Ishikawa (cell line): ENCODE results near the gene NDC80.

Source experiments
- CEBPB ChIP-seq: IDR thresholded peaks from 2 replicates; pipeline ENCODE4 v1.6.1; 2012
- CREB1 ChIP-seq: IDR thresholded peaks from 2 replicates; pipeline ENCODE4 v1.6.1; 2012; ENCODE audit warnings: low read depth
- EGR1 ChIP-seq: IDR thresholded peaks from 2 replicates; pipeline ENCODE4 v1.6.1; 2012
- EP300 ChIP-seq: IDR thresholded peaks from 2 replicates; pipeline ENCODE4 v1.6.1; 2012; ENCODE audit warnings: borderline replicate concordance
- FOXM1 ChIP-seq: IDR thresholded peaks from 2 replicates; pipeline ENCODE4 v1.6.1; 2012; ENCODE audit warnings: low read depth, borderline replicate concordance
- NFIC ChIP-seq: IDR thresholded peaks from 2 replicates; pipeline ENCODE4 v1.6.1; 2012
- RAD21 ChIP-seq: IDR thresholded peaks from 2 replicates; pipeline ENCODE4 v1.6.1; 2012; ENCODE audit warnings: low read depth
- TAF1 ChIP-seq: IDR thresholded peaks from 2 replicates; pipeline ENCODE4 v1.6.1; 2012; ENCODE audit warnings: low read depth, mild to moderate bottlenecking
- TCF12 ChIP-seq: IDR thresholded peaks from 2 replicates; pipeline ENCODE4 v1.6.1; 2012; ENCODE audit warnings: low read depth
- TEAD4 ChIP-seq: IDR thresholded peaks from 2 replicates; pipeline ENCODE4 v1.6.1; 2012
- USF1 ChIP-seq: IDR thresholded peaks from 2 replicates; pipeline ENCODE4 v1.6.1; 2012
- YY1 ChIP-seq: IDR thresholded peaks from 2 replicates; pipeline ENCODE4 v1.6.1; 2012; ENCODE audit warnings: low read depth
- ZBTB7A ChIP-seq: IDR thresholded peaks from 2 replicates; pipeline ENCODE4 v1.6.1; 2012; ENCODE audit warnings: low read depth
- TF ChIP-seq, protein P1 (sequence below): IDR thresholded peaks from 2 replicates; pipeline ENCODE4 v1.6.1; 2012
- TF ChIP-seq, protein P2 (sequence below): IDR thresholded peaks from 2 replicates; pipeline ENCODE4 v1.6.1; 2012; ENCODE audit warnings: low read depth, mild to moderate bottlenecking

Gene NDC80

GRCh38 chr18:2554696-2555095, 16.7 kb upstream of the NDC80 start:
- TF ChIP-seq FOXM1 (no peak), CEBPB (no peak), TAF1 (no peak), NFIC (no peak), CREB1 (no peak), YY1 (no peak), EGR1 (no peak), USF1 (no peak)
- TF ChIP-seq, protein P1, sequence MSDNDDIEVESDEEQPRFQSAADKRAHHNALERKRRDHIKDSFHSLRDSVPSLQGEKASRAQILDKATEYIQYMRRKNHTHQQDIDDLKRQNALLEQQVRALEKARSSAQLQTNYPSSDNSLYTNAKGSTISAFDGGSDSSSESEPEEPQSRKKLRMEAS = no peak
- TF ChIP-seq, protein P2, sequence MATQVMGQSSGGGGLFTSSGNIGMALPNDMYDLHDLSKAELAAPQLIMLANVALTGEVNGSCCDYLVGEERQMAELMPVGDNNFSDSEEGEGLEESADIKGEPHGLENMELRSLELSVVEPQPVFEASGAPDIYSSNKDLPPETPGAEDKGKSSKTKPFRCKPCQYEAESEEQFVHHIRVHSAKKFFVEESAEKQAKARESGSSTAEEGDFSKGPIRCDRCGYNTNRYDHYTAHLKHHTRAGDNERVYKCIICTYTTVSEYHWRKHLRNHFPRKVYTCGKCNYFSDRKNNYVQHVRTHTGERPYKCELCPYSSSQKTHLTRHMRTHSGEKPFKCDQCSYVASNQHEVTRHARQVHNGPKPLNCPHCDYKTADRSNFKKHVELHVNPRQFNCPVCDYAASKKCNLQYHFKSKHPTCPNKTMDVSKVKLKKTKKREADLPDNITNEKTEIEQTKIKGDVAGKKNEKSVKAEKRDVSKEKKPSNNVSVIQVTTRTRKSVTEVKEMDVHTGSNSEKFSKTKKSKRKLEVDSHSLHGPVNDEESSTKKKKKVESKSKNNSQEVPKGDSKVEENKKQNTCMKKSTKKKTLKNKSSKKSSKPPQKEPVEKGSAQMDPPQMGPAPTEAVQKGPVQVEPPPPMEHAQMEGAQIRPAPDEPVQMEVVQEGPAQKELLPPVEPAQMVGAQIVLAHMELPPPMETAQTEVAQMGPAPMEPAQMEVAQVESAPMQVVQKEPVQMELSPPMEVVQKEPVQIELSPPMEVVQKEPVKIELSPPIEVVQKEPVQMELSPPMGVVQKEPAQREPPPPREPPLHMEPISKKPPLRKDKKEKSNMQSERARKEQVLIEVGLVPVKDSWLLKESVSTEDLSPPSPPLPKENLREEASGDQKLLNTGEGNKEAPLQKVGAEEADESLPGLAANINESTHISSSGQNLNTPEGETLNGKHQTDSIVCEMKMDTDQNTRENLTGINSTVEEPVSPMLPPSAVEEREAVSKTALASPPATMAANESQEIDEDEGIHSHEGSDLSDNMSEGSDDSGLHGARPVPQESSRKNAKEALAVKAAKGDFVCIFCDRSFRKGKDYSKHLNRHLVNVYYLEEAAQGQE = no peak

- TF ChIP-seq, protein P1 = no peak
- TF ChIP-seq ZBTB7A = no peak
- no peak for TF ChIP-seq EP300
- no peak for TF ChIP-seq YY1
- no peak for TF ChIP-seq RAD21
- no peak for TF ChIP-seq TCF12
- TF ChIP-seq, protein P2 = no peak
- no peak for TF ChIP-seq TEAD4
- TF ChIP-seq TAF1 = no peak
- TF ChIP-seq NFIC = no peak
- TF ChIP-seq FOXM1 = no peak
- TF ChIP-seq CEBPB = no peak
- no peak for TF ChIP-seq EGR1
These were observed 15.5 kb upstream of the NDC80 start for GRCh38 chr18:2555895-2556294.

DNA sequence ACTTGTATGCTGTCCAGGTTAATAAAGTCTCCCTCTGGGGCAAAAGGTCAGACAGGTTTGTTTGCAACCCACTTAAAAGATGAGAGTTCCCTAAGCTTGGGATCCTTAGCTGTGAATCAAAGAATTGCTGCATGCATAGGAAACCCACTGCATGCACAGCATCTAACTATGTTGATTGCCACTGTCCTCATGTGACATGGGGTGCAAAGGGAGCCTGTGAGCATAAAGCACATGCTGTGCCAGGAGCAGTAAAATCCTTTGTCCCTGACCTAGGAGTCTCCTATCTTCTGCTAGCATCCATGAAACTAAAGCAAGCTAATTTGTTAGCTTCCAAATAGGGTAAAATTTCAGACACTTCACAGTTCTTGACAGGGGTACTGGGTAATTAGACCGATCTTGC, 13.8 kb upstream of the NDC80 start:
- TF ChIP-seq CREB1 (no peak), TAF1 (no peak), USF1 (no peak)

DNA sequence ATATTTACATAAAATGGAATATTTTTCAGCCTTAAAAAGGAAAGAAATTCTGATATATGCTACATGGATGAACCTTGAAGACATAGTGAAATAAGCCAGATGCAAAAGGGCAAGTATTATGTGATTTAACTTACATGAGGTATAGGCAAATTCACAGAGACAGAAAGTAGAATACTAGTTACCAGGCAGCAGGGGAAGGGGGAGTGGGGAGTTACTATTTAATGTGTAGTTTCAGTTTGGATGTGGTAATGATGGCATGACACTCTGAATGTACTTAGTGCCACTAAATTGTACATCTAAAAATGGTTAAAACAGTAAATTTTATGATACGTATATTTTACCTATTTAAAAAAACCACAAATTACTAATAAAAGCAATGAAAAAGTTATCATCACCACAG, 12.1 kb upstream of the NDC80 start:
- TF ChIP-seq YY1 = no peak
- no peak for TF ChIP-seq TCF12
- no peak for TF ChIP-seq TAF1
- no peak for TF ChIP-seq ZBTB7A

GRCh38 chr18:2564373-2564772, 7.0 kb upstream of the NDC80 start:
- TF ChIP-seq TEAD4 (no peak), RAD21 (no peak), FOXM1 (no peak), ZBTB7A (no peak), TAF1 (no peak), USF1 (no peak), TCF12 (no peak), YY1 (no peak), NFIC (no peak), EP300 (no peak), CEBPB (no peak), CREB1 (no peak), EGR1 (no peak)
- TF ChIP-seq, protein P1 = no peak
- TF ChIP-seq, protein P2 = no peak
